Stomach (tissue), 4 donors: ENCODE measurements around the gene AGAP3.

Source experiments
- POLR2AphosphoS5 ChIP-seq, 3 donors: sonication (generic); formaldehyde crosslinking; IDR thresholded peaks; one replicate each; pipeline ENCODE4 v1.6.1; 2016; ENCODE audit warnings: antibody characterized with exemption in 3 of 3
- TF ChIP-seq, protein P1 (sequence below), 7 experiments: fragments of 450-650 bp in 4 of 7; fragments of 200-600 bp in 3 of 7; sonication (generic) in 3 of 7; IDR thresholded peaks; one replicate each; pipeline ENCODE4 v1.5.1; 2016 to 2019; ENCODE audit warnings: antibody characterized with exemption in 7 of 7, control low read depth in 2 of 7, mild to moderate bottlenecking in 1 of 7

DNA sequence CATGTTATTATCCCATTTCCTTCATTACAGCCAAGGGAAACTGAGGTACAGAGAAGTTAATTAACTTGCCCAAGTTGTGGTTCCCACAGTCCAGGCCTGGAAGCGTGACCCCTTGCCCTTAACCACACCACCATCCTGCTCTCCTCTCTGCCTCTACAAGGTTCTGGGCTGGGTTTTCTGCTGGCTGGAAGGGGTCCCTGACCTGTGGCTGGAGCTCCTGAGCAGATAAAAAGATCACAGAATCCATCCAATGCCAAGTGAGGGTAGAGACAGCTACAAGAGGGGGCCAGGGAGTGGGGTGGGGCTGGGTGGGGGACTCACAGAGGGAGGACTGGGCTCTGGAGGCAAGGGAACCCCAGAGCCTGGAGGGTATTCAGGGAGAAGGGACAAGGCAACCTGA lies 91.0 kb downstream of the AGAP3 start:
- no peak for TF ChIP-seq POLR2AphosphoS5 (IDR thresholded peaks at IDR 0.05)
- TF ChIP-seq, protein P1, sequence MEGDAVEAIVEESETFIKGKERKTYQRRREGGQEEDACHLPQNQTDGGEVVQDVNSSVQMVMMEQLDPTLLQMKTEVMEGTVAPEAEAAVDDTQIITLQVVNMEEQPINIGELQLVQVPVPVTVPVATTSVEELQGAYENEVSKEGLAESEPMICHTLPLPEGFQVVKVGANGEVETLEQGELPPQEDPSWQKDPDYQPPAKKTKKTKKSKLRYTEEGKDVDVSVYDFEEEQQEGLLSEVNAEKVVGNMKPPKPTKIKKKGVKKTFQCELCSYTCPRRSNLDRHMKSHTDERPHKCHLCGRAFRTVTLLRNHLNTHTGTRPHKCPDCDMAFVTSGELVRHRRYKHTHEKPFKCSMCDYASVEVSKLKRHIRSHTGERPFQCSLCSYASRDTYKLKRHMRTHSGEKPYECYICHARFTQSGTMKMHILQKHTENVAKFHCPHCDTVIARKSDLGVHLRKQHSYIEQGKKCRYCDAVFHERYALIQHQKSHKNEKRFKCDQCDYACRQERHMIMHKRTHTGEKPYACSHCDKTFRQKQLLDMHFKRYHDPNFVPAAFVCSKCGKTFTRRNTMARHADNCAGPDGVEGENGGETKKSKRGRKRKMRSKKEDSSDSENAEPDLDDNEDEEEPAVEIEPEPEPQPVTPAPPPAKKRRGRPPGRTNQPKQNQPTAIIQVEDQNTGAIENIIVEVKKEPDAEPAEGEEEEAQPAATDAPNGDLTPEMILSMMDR (IDR thresholded peaks at IDR 0.05), result no peak
